Central memory CD8-positive, alpha-beta T cell (primary cell): ENCODE data around the gene MAN2B2.
A peak's percentile ranks its signal among the peaks of the same experiment; 100 is the strongest.
"Not testable (repeated sequence)": the region's sequence is repeated elsewhere in the genome, so short reads cannot be mapped to it uniquely, and the experiment has no call there.

Experiments
- ATAC-seq: fragments of 150-1000 bp; cut with Tn5 transposase; replicated peaks from 2 replicates; pipeline ENCODE4 v1.10.0; 2022; ENCODE audit warnings: mild to moderate bottlenecking, moderate FRiP score, moderate number of reproducible peaks; ENCODE audit not compliant: poor library complexity, severe bottlenecking; ENCODE audit errors: extremely low read depth
- DNase-seq, 2 donors: peaks; one replicate each; pipeline ENCODE4 v3.0.0; 2021; ENCODE audit warnings: low spot score in 2 of 2
- H3K27ac Mint-ChIP-seq: one replicate; pipeline ENCODE4 v1.8.0; 2022; ENCODE audit warnings: low read depth, mild to moderate bottlenecking, moderate library complexity, mixed read lengths
- H3K27me3 Mint-ChIP-seq: one replicate; pipeline ENCODE4 v1.8.0; 2022; ENCODE audit warnings: mixed read lengths
- H3K36me3 Mint-ChIP-seq: one replicate; pipeline ENCODE4 v1.8.0; 2022; ENCODE audit warnings: mild to moderate bottlenecking, moderate library complexity, mixed read lengths; ENCODE audit not compliant: insufficient read depth
- H3K4me1 Mint-ChIP-seq: one replicate; pipeline ENCODE4 v1.8.0; 2022; ENCODE audit warnings: mixed read lengths
- H3K4me3 Mint-ChIP-seq: one replicate; pipeline ENCODE4 v1.8.0; 2022; ENCODE audit warnings: mild to moderate bottlenecking, moderate library complexity, mixed read lengths
- H3K9me3 Mint-ChIP-seq: one replicate; pipeline ENCODE4 v1.8.0; 2022; ENCODE audit warnings: mixed read lengths

The MAN2B2 gene

DNA sequence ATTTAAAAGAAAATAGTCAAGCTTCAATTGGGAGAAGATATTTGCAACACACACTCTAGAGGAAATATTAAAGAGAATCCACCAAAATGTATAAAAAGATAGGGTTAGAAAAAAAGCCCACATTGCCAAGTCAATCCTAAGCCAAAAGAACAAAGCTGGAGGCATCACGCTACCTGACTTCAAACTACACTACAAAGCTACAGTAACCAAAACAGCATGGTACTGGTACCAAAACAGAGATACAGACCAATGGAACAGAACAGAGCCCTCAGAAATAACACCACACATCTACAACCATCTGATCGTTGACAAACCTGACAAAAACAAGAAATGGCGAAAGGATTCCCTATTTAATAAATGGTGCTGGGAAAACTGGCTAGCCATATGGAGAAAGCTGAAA is 79.2 kb downstream of the MAN2B2 start:
- not testable (repeated sequence) for H3K36me3 Mint-ChIP-seq, H3K27ac Mint-ChIP-seq, H3K9me3 Mint-ChIP-seq, H3K4me3 Mint-ChIP-seq, H3K27me3 Mint-ChIP-seq, DNase-seq, H3K4me1 Mint-ChIP-seq, ATAC-seq

DNA sequence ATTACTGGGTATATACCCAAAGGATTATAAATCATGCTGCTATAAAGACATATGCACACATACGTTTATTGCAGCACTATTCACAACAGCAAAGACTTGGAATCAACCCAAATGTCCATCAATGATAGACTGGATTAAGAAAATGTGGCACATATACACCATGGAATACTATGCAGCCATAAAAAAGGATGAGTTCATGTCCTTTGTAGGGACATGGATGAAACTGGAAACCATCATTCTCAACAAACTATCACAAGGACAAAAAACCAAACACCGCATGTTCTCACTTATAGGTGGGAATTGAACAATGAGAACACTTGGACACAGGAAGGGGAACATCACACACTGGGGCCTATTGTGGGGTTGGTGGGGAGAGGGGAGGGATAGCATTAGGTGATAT is 80.3 kb downstream of the MAN2B2 start:
- H3K4me1 Mint-ChIP-seq, H3K4me3 Mint-ChIP-seq, H3K36me3 Mint-ChIP-seq, DNase-seq, ATAC-seq, H3K9me3 Mint-ChIP-seq, H3K27me3 Mint-ChIP-seq, H3K27ac Mint-ChIP-seq: not testable (repeated sequence)

DNA sequence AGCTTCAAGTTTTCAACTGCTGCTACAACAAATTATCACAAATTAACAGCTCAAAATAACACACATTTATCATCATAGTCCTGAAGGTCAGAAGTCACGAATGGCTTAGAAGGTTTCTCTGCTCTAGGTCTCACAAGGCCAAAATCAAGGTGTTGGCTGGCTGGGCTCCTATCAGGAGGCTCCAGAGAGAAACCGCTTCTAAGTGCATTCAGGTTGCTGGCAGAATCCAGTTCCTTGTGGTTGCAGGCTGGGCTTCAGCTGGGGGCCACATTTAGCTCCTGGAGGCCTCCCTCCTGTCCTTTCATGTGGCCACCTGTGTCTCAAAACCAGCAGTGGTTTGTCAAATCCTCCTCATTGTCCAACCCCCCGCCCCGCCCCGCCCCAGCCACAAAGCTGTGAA is 80.9 kb downstream of the MAN2B2 start:
- ATAC-seq (no peak), DNase-seq (no peak)
- Mint-ChIP-seq H3K4me3 (no peak overlapping the region), H3K9me3 (no peaks in the 10 kb centered on the region), H3K27me3 (no peaks in the 10 kb centered on the region), H3K4me1 (no peaks in the 10 kb centered on the region), H3K36me3 (peaks cover 1% of the 10 kb centered on the region), H3K27ac (no peak overlapping the region)

DNA sequence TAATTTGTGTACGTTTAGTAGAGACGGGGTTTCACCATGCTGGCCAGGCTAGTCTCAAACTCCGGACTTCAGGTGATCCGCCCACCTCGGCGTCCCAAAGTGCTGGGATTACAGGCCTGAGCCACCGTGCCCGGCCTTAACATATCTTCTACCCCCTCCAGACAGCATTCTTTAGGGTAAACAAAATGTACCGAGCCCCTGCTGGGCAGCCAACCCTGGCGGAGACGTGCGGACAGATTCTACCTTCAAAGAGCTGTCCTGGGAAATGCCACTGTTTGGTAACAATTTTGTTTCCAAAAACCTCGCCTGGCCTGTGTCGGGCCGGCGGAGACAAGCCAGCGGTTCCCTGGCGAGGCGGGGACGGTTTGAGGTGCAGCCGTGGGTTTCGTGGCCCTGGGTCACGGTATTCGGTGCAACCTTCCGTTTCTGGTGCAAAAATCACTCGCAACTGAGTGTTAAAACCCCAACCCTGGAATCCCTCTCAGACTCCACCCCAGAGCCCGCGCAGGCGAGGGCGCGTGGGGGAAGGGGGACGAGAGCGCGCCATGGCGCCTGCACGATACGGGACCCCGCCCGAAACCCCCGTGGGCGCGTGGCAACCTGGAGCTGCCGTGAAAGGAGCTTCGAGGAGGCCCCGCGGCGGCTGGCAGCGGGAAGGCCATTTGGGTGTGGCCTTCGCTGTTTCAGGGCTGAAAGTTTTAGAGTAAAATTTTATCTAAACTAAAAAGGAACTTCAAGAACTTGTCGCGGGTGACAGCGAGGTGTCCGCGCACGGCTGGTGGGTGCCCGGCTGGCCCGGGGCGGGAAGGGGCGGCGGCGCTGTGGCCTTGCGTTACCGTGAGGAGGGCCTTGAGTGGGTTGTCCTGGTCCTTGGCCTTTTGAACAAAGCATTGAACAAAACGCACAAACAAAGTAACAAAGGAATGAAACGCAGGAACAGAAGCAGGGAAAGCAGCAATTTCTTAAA is 82.5 kb downstream of the MAN2B2 start:
- H3K4me3 Mint-ChIP-seq: peak overlapping the region; percentile 66
- H3K27me3 Mint-ChIP-seq: peaks cover 4% of the 10 kb centered on the region
- DNase-seq (no peak), ATAC-seq (no peak)
- H3K9me3 Mint-ChIP-seq: no peaks in the 10 kb centered on the region
- H3K4me1 Mint-ChIP-seq: no peaks in the 10 kb centered on the region
- peaks cover 2% of the 10 kb centered on the region for H3K36me3 Mint-ChIP-seq
- H3K27ac Mint-ChIP-seq: no peak overlapping the region

DNA sequence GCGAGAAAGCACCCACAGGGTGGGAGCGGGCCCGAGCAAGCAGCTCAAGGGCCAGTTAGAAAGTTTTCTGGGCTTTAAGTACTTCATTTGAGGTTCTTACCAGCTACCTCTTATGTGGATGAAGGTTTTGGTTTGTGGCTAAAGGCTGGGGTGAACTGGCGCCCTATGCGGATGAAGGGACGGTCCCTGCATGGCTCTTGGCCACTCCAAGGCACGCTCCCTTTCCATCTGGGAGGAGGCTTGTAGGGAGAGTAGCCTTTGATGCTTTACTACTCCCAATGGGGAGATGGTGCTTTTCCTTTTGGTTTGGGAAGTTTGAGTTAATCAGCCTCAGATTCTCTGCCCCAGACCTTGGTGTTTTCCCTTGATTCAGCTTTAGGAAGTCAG is 83.2 kb downstream of the MAN2B2 start:
- peak overlapping the region; percentile 66 for H3K4me3 Mint-ChIP-seq

DNA sequence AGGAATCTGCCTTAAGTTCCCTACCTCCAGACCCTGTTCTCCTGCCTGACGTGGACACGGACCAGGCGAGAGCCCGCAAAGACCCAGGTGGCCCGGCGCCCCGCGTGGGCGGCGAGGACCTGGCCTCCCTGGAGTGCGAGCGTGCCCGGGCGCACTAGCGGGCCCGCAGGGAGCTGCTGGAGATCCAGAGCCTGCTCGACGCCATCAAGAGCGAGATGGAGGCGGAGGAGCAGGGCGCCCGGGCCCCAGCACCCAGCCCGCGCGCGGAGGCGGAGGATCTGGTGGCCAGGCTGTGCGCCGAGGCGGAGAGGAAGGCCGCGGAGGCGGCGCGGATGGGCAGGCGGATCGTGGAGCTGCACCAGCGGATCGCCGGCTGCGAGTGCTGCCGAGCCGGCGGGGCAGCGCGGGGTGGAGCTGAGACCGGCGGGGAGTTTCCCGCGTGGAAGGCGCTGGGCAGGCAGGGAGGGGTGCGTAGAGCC is 83.6 kb downstream of the MAN2B2 start:
- ATAC-seq: peak; percentile 92
- Mint-ChIP-seq H3K4me1 (no peaks in the 10 kb centered on the region), H3K27ac (no peak overlapping the region), H3K27me3 (peaks cover 11% of the 10 kb centered on the region), H3K36me3 (peaks cover 2% of the 10 kb centered on the region), H3K9me3 (no peaks in the 10 kb centered on the region), H3K4me3 (peak overlapping the region; percentile 66)
- peak; percentile 33 to 37 for DNase-seq

More for the DNA sequence above, 83.2 kb downstream of the MAN2B2 start:
- H3K27me3 Mint-ChIP-seq: peaks cover 11% of the 10 kb centered on the region
- no peaks in the 10 kb centered on the region for H3K9me3 Mint-ChIP-seq
- ATAC-seq: no peak
- H3K36me3 Mint-ChIP-seq: peaks cover 2% of the 10 kb centered on the region
- DNase-seq: no peak
- H3K27ac Mint-ChIP-seq: no peak overlapping the region
- no peaks in the 10 kb centered on the region for H3K4me1 Mint-ChIP-seq

DNA sequence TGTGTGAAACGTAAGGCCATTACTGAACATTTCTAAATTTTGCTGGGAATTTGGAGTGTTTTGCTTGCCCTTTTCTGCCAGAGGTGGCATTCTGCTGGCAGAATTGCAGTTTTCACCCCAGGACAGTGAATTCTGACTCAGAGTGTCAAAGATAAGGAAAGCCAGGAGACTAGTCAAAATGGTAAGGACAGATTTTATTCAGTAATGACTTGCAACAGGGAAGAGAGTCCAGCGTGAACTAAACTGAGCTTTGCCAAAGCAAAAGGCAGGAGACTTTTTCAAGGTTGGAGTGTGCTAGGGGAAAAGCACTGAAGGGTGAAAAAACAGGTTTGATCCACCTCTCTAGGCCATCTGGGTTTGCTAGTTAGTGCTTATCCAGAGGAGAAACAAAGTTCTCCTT is 84.9 kb downstream of the MAN2B2 start:
- no peak overlapping the region for H3K4me3 Mint-ChIP-seq
- no peaks in the 10 kb centered on the region for H3K4me1 Mint-ChIP-seq
- no peak for DNase-seq
- H3K9me3 Mint-ChIP-seq: no peaks in the 10 kb centered on the region
- peaks cover 11% of the 10 kb centered on the region for H3K27me3 Mint-ChIP-seq
- H3K36me3 Mint-ChIP-seq: peaks cover 2% of the 10 kb centered on the region
- ATAC-seq: no peak
- H3K27ac Mint-ChIP-seq: no peak overlapping the region

DNA sequence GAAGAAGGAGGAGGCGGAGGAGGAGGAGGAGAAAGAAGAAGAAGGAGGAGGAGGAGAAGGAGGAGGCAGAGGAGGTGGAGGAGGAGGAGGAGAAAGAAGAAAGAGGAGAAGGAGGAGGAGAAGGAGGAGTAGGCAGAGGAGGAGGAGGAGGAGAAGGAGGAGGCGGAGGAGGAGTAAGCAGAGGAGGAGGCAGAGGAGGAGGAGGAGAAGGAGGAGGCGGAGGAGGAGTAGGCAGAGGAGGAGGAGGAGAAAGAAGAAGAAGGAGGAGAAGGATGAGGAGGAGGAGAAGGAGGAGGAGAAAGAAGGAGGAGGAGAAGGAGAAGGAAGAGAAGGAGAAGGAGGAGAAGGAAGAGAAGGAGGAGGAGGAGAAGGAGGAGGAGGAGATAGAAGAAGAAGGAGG is 85.4 kb downstream of the MAN2B2 start:
- ATAC-seq: no peak
- Mint-ChIP-seq H3K4me1 (no peaks in the 10 kb centered on the region), H3K4me3 (no peak overlapping the region), H3K27me3 (peaks cover 11% of the 10 kb centered on the region), H3K9me3 (no peaks in the 10 kb centered on the region), H3K27ac (no peak overlapping the region), H3K36me3 (peaks cover 2% of the 10 kb centered on the region)
- DNase-seq: no peak

DNA sequence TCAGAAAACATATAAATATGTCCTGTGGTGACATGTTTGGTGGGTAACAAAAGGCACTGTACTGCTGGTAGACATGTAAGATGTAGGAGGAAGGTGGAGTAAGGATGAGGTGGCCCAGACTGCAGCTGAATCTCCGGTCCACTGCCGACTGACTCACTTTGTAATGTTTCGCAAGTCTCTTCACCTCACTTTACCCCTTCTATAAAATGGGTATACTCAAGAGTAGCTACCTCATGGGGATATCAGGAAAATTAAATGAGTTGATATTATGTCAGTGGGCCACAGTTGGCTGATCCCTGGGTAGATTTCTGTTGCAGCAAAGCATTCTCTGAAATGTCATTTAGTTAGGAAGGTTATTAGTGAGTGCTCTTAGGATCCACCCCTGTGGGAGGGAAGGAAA is 87.6 kb downstream of the MAN2B2 start:
- Mint-ChIP-seq H3K27ac (no peak overlapping the region), H3K27me3 (peaks cover 11% of the 10 kb centered on the region), H3K9me3 (no peaks in the 10 kb centered on the region), H3K4me1 (no peaks in the 10 kb centered on the region), H3K36me3 (peaks cover 2% of the 10 kb centered on the region), H3K4me3 (no peak overlapping the region)
- DNase-seq (no peak), ATAC-seq (no peak)

DNA sequence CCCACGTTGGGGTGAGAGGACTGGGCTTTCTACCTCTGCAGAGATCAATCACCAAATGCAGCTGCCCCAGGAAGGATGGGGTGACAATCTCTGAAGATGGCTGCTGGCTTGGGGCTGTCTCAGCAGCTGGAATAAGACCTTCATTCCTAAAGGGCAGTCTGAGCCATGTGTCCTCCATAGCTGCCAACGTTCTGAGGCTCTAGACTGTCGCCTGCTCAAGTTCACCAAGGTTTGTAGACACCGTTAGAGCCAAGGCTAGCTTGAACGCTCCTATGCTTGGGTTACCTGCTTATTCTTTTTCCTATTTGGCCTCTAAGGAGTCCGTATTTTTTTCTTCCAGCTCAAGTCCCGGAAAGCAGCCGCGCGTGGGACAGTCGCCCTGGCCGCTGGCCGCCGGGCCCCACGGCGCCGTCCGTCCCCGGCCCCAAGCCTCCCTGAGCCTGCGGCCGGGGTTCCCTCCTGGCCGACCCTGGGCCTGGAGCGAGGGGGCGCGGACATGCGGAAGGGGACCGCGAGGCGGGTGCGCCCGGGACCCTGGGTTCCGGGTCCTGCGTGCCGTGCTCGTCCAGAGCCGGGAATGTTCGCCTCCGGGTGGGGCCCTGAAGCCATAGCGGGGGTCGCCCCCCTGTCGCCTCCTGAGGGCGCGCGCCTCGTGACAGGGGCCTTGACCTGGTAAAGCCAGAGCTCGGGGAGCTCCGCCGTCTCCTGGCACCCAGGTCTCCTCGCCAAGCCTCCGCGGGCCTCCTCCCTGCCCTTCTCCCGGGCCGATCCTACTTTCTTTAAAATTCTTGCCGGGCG is 88.8 kb downstream of the MAN2B2 start:
- no peak overlapping the region for H3K27ac Mint-ChIP-seq
- no peak for ATAC-seq

DNA sequence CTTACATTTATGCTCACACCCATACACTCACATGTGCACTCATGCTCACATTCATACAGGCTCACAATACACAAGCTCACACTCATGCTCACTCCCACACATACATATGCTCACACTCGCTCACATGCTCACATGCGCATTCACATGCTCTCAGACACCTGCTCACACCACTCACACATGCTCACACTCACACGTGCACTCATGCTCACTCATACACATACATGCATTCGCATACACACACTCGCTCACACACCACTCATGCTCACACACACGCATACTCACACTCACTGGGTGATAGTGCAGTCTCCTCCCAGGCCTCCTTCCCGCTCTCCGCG is 90.3 kb downstream of the MAN2B2 start:
- no peak overlapping the region for H3K4me3 Mint-ChIP-seq
- no peak overlapping the region for H3K27ac Mint-ChIP-seq
- no peaks in the 10 kb centered on the region for H3K4me1 Mint-ChIP-seq
- peaks cover 2% of the 10 kb centered on the region for H3K36me3 Mint-ChIP-seq
- ATAC-seq: no peak
- H3K27me3 Mint-ChIP-seq: peaks cover 11% of the 10 kb centered on the region
- DNase-seq: no peak
- no peaks in the 10 kb centered on the region for H3K9me3 Mint-ChIP-seq

More for the DNA sequence above, 88.8 kb downstream of the MAN2B2 start:
- no peak for DNase-seq
- no peaks in the 10 kb centered on the region for H3K9me3 Mint-ChIP-seq
- H3K27me3 Mint-ChIP-seq: peaks cover 11% of the 10 kb centered on the region
- H3K4me3 Mint-ChIP-seq: no peak overlapping the region
- H3K4me1 Mint-ChIP-seq: no peaks in the 10 kb centered on the region
- peaks cover 2% of the 10 kb centered on the region for H3K36me3 Mint-ChIP-seq

DNA sequence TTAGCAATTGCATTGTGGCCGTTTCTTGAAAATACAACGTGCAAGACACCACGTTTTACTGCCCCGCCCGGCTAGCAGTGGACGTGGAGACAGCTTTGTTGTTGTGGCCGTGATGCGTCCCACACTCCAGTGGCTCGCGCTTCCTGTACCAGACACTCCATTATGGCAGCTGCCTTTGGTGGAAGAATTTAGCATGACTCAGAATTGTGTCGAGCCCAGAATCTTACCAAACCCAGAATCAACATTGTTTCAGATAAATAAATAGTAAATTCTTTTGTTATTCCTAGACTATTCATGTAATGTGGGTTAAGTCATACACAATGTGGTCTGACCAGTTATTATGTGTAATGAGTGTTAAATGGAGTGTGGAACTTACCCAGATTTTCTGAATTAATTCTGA is 93.4 kb downstream of the MAN2B2 start:
- Mint-ChIP-seq H3K36me3 (peaks cover 3% of the 10 kb centered on the region), H3K27me3 (no peaks in the 10 kb centered on the region), H3K9me3 (no peaks in the 10 kb centered on the region), H3K27ac (no peak overlapping the region), H3K4me3 (no peak overlapping the region), H3K4me1 (peaks cover 5% of the 10 kb centered on the region)
- no peak for ATAC-seq
- DNase-seq: no peak

DNA sequence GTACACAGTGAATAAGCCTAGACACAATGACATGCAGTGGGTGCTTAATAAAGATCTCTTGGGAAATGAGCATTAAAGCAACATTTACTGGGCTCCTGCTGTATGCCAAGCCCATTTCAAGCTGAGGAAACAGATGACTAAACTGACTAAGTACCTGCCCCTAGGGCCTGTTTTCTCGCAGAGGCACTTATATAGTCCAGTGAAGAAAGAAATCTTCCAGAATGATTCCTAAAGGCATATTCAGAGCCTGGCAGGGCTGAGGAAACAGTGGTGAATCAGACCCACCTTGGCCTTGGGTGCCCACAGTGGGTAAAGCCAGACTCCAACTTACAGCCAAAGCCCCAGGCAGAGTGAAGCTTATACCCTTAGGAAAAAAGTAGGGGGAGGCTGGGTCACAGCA is 96.7 kb downstream of the MAN2B2 start:
- DNase-seq: no peak
- peaks cover 32% of the 10 kb centered on the region for H3K4me1 Mint-ChIP-seq
- no peak for ATAC-seq
- no peaks in the 10 kb centered on the region for H3K27me3 Mint-ChIP-seq
- H3K4me3 Mint-ChIP-seq: no peak overlapping the region
- H3K27ac Mint-ChIP-seq: no peak overlapping the region
- peaks cover 26% of the 10 kb centered on the region for H3K36me3 Mint-ChIP-seq
- H3K9me3 Mint-ChIP-seq: no peaks in the 10 kb centered on the region
